ENCODE data around the gene SRRT.
"Not testable (repeated sequence)": the region's sequence is repeated elsewhere in the genome, so short reads cannot be mapped to it uniquely, and the experiment has no call there.

Gene SRRT

GRCh38 chr7:100854146-100854895, 20.6 kb upstream of the SRRT start:
- no peak for DNase-seq

- DNase-seq = not testable (repeated sequence)
Observed at GRCh38 chr7:100854899-100855298, 20.0 kb upstream of the SRRT start.

- DNase-seq = no peak
Observed at GRCh38 chr7:100855515-100855914, 19.4 kb upstream of the SRRT start.

GRCh38 chr7:100856871-100857282, 18.0 kb upstream of the SRRT start:
- no peak for DNase-seq

GRCh38 chr7:100859856-100860255, 15.0 kb upstream of the SRRT start:
- no peak for DNase-seq

GRCh38 chr7:100860702-100861615, 13.9 kb upstream of the SRRT start:
- no peak for DNase-seq

- DNase-seq = no peak
Observed at GRCh38 chr7:100861616-100861985, 13.3 kb upstream of the SRRT start.

GRCh38 chr7:100863406-100863950, 11.4 kb upstream of the SRRT start:
- DNase-seq = peak in 4 of 14 donors; percentile 11 to 27 (median 18)

GRCh38 chr7:100864263-100864845, 10.5 kb upstream of the SRRT start:
- no peak for DNase-seq

GRCh38 chr7:100865372-100865911, 9.5 kb upstream of the SRRT start:
- DNase-seq = peak in 1 of 14 donors; percentile 66

- peak in 13 of 14 donors; percentile 23 to 88 (median 74) for DNase-seq
Observed at GRCh38 chr7:100865938-100866728, 8.8 kb upstream of the SRRT start.

- peak in 2 of 14 donors; percentile 64 for DNase-seq
Observed at GRCh38 chr7:100866729-100867039, 8.2 kb upstream of the SRRT start.

- DNase-seq = peak in 12 of 14 donors; percentile 33 to 84 (median 74)
Observed at GRCh38 chr7:100867040-100867775, 7.7 kb upstream of the SRRT start, which contains the start of gene TRIP6. Gene TRIP6, plus strand, starts transcription at chr7:100867387. Its CDS starts 111 bp downstream, at chr7:100867498.

GRCh38 chr7:100867776-100868485, 7.0 kb upstream of the SRRT start:
- peak in 2 of 14 donors; percentile 24 to 40 for DNase-seq

- no peak for DNase-seq
Observed at GRCh38 chr7:100873599-100874299, 1.2 kb upstream of the SRRT start.

- peak in 4 of 14 donors; percentile 14 to 50 (median 44) for DNase-seq
Observed at GRCh38 chr7:100874300-100874576, 665 bp upstream of the SRRT start.

GRCh38 chr7:100875356-100875751, 451 bp downstream of the SRRT start:
- peak in 1 of 14 donors; percentile 60 for DNase-seq

- no peak for DNase-seq
Observed at GRCh38 chr7:100878013-100878412, 3.1 kb downstream of the SRRT start.

- DNase-seq = no peak
Observed at GRCh38 chr7:100878685-100879084, 3.8 kb downstream of the SRRT start.
